Lower leg skin (tissue), 4 donors: ENCODE data around the gene FOXP4. TPM values are rescaled to one million over a fixed set of nuclear protein-coding genes. Genes with fewer than 3 reads are reported as not detected.

Experiments used
- DNase-seq, 2 donors: peaks; one replicate each; pipeline ENCODE4 v3.0.0-alpha.2; 2019; ENCODE audit warnings: low spot score in 2 of 2
- H3K4me3 ChIP-seq: fragments of 200-600 bp; sonication (generic); 2 replicates; pipeline ENCODE4 v1.5.1; 2017; ENCODE audit warnings: mild to moderate bottlenecking, low read depth; ENCODE audit not compliant: poor library complexity, severe bottlenecking
- POLR2A ChIP-seq, 2 donors: fragments of 450-650 bp; IDR thresholded peaks; one replicate each; pipeline ENCODE4 v1.6.1; 2016 to 2017; ENCODE audit warnings: antibody characterized with exemption in 2 of 2, mild to moderate bottlenecking in 1 of 2, moderate library complexity in 1 of 2
- WGBS, 2 donors: methylation state at CpG; one replicate each; pipeline ENCODE4 v1.1.5; 2018; 5-methylcytosine and 5-hydroxymethylcytosine counted together
- intact Hi-C: fragments of 100-400 bp; cut with DNase I; formaldehyde crosslinking; loops from one replicate; pipeline ENCODE4 v1.15.0; 2023; ENCODE audit warnings: low total_unique reads
- total RNA-seq, 4 donors: library from RNA; depleted of rRNA; stranded (reverse); fragments of >200 nt; gene quantifications; one replicate each; pipeline ENCODE4 v1.1.0, GENCODE V29; 2016
- TF ChIP-seq, protein P1 (sequence below), 3 donors: fragments of 450-650 bp; IDR thresholded peaks; one replicate each; pipeline ENCODE4 v1.5.1; 2016; ENCODE audit warnings: antibody characterized with exemption in 3 of 3, mild to moderate bottlenecking in 3 of 3, moderate library complexity in 2 of 3

Gene FOXP4
- total RNA-seq, 4 donors from 2014 or later = 7.5 to 11.6 (median 10.1) TPM

GRCh38 chr6:41621802-41622201 lies 75.6 kb downstream of the FOXP4 start:
- TF ChIP-seq POLR2A (IDR thresholded peaks at IDR 0.05) = no peak
- TF ChIP-seq, protein P1, sequence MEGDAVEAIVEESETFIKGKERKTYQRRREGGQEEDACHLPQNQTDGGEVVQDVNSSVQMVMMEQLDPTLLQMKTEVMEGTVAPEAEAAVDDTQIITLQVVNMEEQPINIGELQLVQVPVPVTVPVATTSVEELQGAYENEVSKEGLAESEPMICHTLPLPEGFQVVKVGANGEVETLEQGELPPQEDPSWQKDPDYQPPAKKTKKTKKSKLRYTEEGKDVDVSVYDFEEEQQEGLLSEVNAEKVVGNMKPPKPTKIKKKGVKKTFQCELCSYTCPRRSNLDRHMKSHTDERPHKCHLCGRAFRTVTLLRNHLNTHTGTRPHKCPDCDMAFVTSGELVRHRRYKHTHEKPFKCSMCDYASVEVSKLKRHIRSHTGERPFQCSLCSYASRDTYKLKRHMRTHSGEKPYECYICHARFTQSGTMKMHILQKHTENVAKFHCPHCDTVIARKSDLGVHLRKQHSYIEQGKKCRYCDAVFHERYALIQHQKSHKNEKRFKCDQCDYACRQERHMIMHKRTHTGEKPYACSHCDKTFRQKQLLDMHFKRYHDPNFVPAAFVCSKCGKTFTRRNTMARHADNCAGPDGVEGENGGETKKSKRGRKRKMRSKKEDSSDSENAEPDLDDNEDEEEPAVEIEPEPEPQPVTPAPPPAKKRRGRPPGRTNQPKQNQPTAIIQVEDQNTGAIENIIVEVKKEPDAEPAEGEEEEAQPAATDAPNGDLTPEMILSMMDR (IDR thresholded peaks at IDR 0.05) = no peak
- intact Hi-C loops = no loop called here
- no peak overlapping the region for H3K4me3 ChIP-seq
- WGBS, 2 donors = 29 to 38% methylated on average over 2 of the region's 2 CpGs
- no peak for DNase-seq

- DNase-seq = no peak
- intact Hi-C loops = no loop called here
- TF ChIP-seq, protein P1 (IDR thresholded peaks at IDR 0.05) = no peak
- no peak for TF ChIP-seq POLR2A (IDR thresholded peaks at IDR 0.05)
Observed at GRCh38 chr6:41622206-41622988, 76.2 kb downstream of the FOXP4 start.

DNA sequence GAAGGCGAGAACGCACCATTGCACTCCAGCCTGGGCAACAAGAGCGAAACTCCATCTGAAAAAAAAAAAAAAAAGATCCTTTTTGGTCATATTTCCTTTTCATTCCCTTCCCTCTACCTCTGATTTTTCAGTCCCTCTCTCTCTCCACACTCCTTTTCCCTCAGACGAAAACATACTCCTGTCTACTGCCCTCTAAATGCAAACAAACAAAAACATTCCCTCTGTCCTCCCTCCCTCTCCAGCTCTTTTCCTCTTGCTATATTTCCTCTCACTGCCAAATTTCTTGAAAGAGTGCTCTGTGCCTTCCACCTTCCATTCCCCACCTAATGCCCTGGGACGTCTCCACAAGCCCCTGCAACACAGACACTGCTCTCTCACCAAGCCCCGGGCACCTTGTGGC lies 77.1 kb downstream of the FOXP4 start:
- 81 to 86% methylated on average over 6 of the region's 6 CpGs for WGBS, 2 donors
- intact Hi-C loops = no loop called here
- TF ChIP-seq, protein P1 (IDR thresholded peaks at IDR 0.05) = no peak
- TF ChIP-seq POLR2A (IDR thresholded peaks at IDR 0.05) = no peak
- H3K4me3 ChIP-seq = no peak overlapping the region
- DNase-seq = no peak

More at GRCh38 chr6:41622206-41622988, 76.2 kb downstream of the FOXP4 start:
- 52 to 53% methylated on average over 3 of the region's 3 CpGs for WGBS, 2 donors
- no peak overlapping the region for H3K4me3 ChIP-seq

DNA sequence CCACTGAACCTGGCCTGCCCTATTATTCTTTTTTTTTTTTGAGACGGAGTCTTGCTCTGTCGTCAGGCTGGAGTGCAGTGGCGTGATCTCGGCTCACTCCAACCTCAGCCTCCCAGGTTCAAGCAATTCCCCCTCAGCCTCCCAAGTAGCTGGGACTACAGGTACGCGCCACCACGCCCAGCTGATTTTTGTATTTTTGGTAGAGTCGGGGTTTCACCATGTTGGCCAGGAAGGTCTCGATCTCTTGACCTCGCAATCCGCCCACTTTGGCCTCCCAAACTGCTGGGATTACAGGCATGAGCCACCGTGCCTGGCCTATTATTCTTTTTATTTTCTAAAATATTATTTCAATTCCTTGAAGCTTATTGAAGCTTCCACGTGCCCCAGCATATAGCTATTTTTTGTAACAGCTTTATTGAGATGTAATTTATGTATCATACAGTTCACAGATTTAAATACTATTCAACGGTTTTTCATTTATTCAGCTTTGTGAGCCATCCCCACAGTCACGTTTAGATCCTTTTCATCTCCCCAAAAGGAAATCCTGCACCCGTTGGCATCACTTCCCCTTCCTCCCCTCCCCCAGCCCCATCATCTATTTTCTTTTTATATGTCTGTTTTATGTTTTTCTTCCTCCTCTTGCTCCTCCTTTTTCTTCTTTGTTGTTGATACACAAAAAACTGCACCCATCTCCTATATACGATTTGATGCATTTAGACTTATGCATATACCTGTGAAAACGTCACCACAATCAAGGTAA lies 78.6 kb downstream of the FOXP4 start:
- no peak overlapping the region for H3K4me3 ChIP-seq
- WGBS, 2 donors = 68 to 70% methylated on average over 18 of the region's 18 CpGs
- no peak for TF ChIP-seq POLR2A (IDR thresholded peaks at IDR 0.05)
- TF ChIP-seq, protein P1 (IDR thresholded peaks at IDR 0.05) = no peak
- DNase-seq = no peak
- intact Hi-C loops = no loop called here

DNA sequence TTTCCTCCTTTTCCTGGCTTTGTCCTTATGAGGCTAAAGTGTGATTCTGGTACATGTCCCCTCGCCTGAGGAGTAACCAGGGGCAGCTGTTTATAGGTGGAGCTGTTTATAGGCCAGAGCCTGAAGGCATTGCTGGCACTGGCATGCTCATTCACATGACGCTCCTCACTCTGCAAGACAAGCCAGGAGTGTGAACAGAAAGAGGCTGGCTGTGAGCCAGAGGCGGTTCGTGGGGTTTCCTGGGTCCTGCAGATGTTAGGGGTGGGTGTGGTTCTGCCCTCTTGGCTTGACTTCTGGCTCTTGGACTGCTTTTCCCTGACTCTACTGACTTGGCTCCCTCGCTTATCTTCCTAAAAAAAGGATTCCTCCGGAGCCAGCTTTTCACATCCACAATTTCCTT lies 79.3 kb downstream of the FOXP4 start:
- intact Hi-C loops = no loop called here
- H3K4me3 ChIP-seq = no peak overlapping the region
- TF ChIP-seq, protein P1 (IDR thresholded peaks at IDR 0.05) = no peak
- TF ChIP-seq POLR2A (IDR thresholded peaks at IDR 0.05) = no peak
- DNase-seq = peak; percentile 57 to 91
- 9 to 11% methylated on average over 6 of the region's 6 CpGs for WGBS, 2 donors
